Aorta (tissue), 5 donors: Measurements from ENCODE around the gene ARMC12. TPM values are rescaled to one million over a fixed set of nuclear protein-coding genes. Genes with fewer than 3 reads are reported as not detected.
"Not testable (repeated sequence)": the region's sequence is repeated elsewhere in the genome, so short reads cannot be mapped to it uniquely, and the experiment has no call there.

Source experiments
- ATAC-seq: fragments of 200-7000 bp; cut with Tn5 transposase; one replicate; pipeline ENCODE4 v1.9.1; 2022; ENCODE audit warnings: moderate library complexity; ENCODE audit not compliant: low FRiP score
- DNase-seq, 2 donors: peaks; one replicate each; pipeline ENCODE4 v3.0.0-alpha.2; 2020
- H3K27ac ChIP-seq, 2 donors: one replicate each; pipeline ENCODE4 v1.5.1; 2013; ENCODE audit warnings: low read length in 2 of 2, mild to moderate bottlenecking in 2 of 2, moderate library complexity in 2 of 2, control low read depth in 1 of 2, inconsistent platforms in 1 of 2, low read depth in 1 of 2
- H3K27me3 ChIP-seq, 2 donors: one replicate each; pipeline ENCODE4 v1.6.1; 2013; ENCODE audit warnings: control low read depth in 1 of 2, low read length in 1 of 2, mild to moderate bottlenecking in 1 of 2, moderate library complexity in 1 of 2; ENCODE audit not compliant: insufficient read depth in 2 of 2, control insufficient read depth in 1 of 2
- H3K36me3 ChIP-seq, 2 donors: one replicate each; pipeline ENCODE4 v1.6.1; 2013; ENCODE audit warnings: control low read depth in 1 of 2, low read length in 1 of 2, mild to moderate bottlenecking in 1 of 2; ENCODE audit not compliant: insufficient read depth in 2 of 2, control insufficient read depth in 1 of 2
- H3K4me1 ChIP-seq, 2 donors: one replicate each; pipeline ENCODE4 v1.6.1; 2013; ENCODE audit warnings: low read length in 2 of 2, control low read depth in 1 of 2, mild to moderate bottlenecking in 1 of 2, moderate library complexity in 1 of 2; ENCODE audit not compliant: insufficient read depth in 2 of 2, control insufficient read depth in 1 of 2
- H3K4me3 ChIP-seq, 2 donors: one replicate each; pipeline ENCODE4 v1.5.1; 2013; ENCODE audit warnings: low read length in 2 of 2, control low read depth in 1 of 2, mild to moderate bottlenecking in 1 of 2
- H3K9me3 ChIP-seq: one replicate; pipeline ENCODE4 v1.6.1; 2013; ENCODE audit warnings: mild to moderate bottlenecking, low read length; ENCODE audit not compliant: control insufficient read depth
- WGBS, 2 donors: extraction: QIAGEN DNeasy Blood & Tissue Kit; methylation state at CpG; one replicate each; pipeline ENCODE4 v1.1.7; 2013; 5-methylcytosine and 5-hydroxymethylcytosine counted together
- intact Hi-C, 2 donors: fragments of 100-400 bp; cut with DNase I; formaldehyde crosslinking; loops; one replicate each; pipeline versions ENCODE4 v1.14.2 to v1.15.0; 2022
- polyA plus RNA-seq, 2 donors: library from polyadenylated mRNA; stranded (reverse); fragments of 200-250 nt; gene quantifications; one replicate each; pipeline ENCODE4 v1.2.3, GENCODE V29; 2013
- total RNA-seq, 2 donors: library from RNA; stranded (reverse); fragmentation: NEBNext Ultra II Directional; extraction: Animal tissue kit (Norgen Biotek cat#: 25700); gene quantifications; one replicate each; pipeline ENCODE4 v1.2.1, GENCODE V29; 2021
- donor health status: healthy with polysubstance abuse.
- donor health status: Bipolar disorder and iron deficiency.
- donor health status: DM: no; HTN: no; CAD: no.
- donor health status: DM: no; HTN: no; CAD: no.
- donor health status: DM: yes; HTN: yes; CAD: no.

Gene ARMC12
- total and polyA plus RNA-seq, 4 donors, result 0.25 to 6.4 (median 0.98) TPM

GRCh38 chr6:35729722-35730121, 7.1 kb upstream of the ARMC12 start:
- no peaks in the 10 kb centered on the region for H3K27me3 ChIP-seq
- no peak for ATAC-seq
- 66 to 70% methylated on average over 2 of the region's 2 CpGs for WGBS, 2 donors
- H3K27ac ChIP-seq, result peak overlapping the region in 1 of 2 donors; percentile 29
- H3K4me1 ChIP-seq, result peaks cover 5 to 7% of the 10 kb centered on the region in 2 donors
- no peak for DNase-seq
- intact Hi-C loops, result loop anchor here (2.0 to 5.0 kb wide), 3 partner anchors 41 to 127 kb away; partner anchors contain the start of gene FKBP5 (in 1 of the 2)
- no peak overlapping the region for H3K4me3 ChIP-seq
- H3K36me3 ChIP-seq, result no peaks in the 10 kb centered on the region
- no peaks in the 10 kb centered on the region for H3K9me3 ChIP-seq

GRCh38 chr6:35730745-35731413, 6.0 kb upstream of the ARMC12 start:
- Histone ChIP-seq H3K4me1 (peaks cover 5% of the 10 kb centered on the region in 2 donors), H3K27me3 (no peaks in the 10 kb centered on the region)
- intact Hi-C loops, result loop anchor here in 1 of 2 donors (2.0 kb wide), 1 partner anchor 42 kb away; the partner anchor contains the start of gene FKBP5

GRCh38 chr6:35731414-35731735, 5.5 kb upstream of the ARMC12 start:
- ATAC-seq, result peak; percentile 79
- intact Hi-C loops, result loop anchor here in 1 of 2 donors (2.0 kb wide), 1 partner anchor 43 kb away; the partner anchor contains the start of gene FKBP5
- Histone ChIP-seq H3K9me3 (no peaks in the 10 kb centered on the region), H3K4me1 (peaks cover 5 to 8% of the 10 kb centered on the region in 2 donors), H3K4me3 (peak overlapping the region; percentile 46), H3K36me3 (no peaks in the 10 kb centered on the region), H3K27me3 (no peaks in the 10 kb centered on the region), H3K27ac (peak overlapping the region; percentile 97 to 98)
- DNase-seq, result peak; percentile 96 to 100
- WGBS, 2 donors, result 0 to 1% methylated on average over 22 to 23 of the region's 23 CpGs

More at GRCh38 chr6:35730745-35731413, 6.0 kb upstream of the ARMC12 start:
- no peak for ATAC-seq
- no peak overlapping the region for H3K4me3 ChIP-seq
- DNase-seq, result no peak
- WGBS, 2 donors, result 5% methylated on average over 15 of the region's 15 CpGs
- H3K9me3 ChIP-seq, result no peaks in the 10 kb centered on the region
- H3K27ac ChIP-seq, result peak overlapping the region; percentile 62 to 79
- H3K36me3 ChIP-seq, result no peaks in the 10 kb centered on the region

GRCh38 chr6:35731736-35732532, 4.9 kb upstream of the ARMC12 start:
- Histone ChIP-seq H3K27ac (peak overlapping the region; percentile 97 to 98), H3K27me3 (no peaks in the 10 kb centered on the region), H3K9me3 (no peaks in the 10 kb centered on the region), H3K36me3 (no peaks in the 10 kb centered on the region), H3K4me3 (peak overlapping the region; percentile 46), H3K4me1 (peaks cover 5 to 6% of the 10 kb centered on the region in 2 donors)
- DNase-seq (peak; percentile 96 to 99), ATAC-seq (peak; percentile 86)
- intact Hi-C loops, result loop anchor here in 1 of 2 donors (2.0 kb wide), 1 partner anchor 43 kb away; the partner anchor contains the start of gene FKBP5
- 0 to 1% methylated on average over 47 to 61 of the region's 61 CpGs for WGBS, 2 donors

- H3K4me1 ChIP-seq, result peaks cover 5% of the 10 kb centered on the region in 2 donors
- DNase-seq (no peak), ATAC-seq (no peak)
- no peaks in the 10 kb centered on the region for H3K36me3 ChIP-seq
- intact Hi-C loops, result no loop called here
- no peak overlapping the region for H3K4me3 ChIP-seq
- H3K9me3 ChIP-seq, result no peaks in the 10 kb centered on the region
- H3K27me3 ChIP-seq, result no peaks in the 10 kb centered on the region
- WGBS, 2 donors, result 93% methylated on average over 8 of the region's 8 CpGs
- no peak overlapping the region for H3K27ac ChIP-seq
These were observed 3.2 kb upstream of the ARMC12 start for GRCh38 chr6:35733633-35734032.

DNA sequence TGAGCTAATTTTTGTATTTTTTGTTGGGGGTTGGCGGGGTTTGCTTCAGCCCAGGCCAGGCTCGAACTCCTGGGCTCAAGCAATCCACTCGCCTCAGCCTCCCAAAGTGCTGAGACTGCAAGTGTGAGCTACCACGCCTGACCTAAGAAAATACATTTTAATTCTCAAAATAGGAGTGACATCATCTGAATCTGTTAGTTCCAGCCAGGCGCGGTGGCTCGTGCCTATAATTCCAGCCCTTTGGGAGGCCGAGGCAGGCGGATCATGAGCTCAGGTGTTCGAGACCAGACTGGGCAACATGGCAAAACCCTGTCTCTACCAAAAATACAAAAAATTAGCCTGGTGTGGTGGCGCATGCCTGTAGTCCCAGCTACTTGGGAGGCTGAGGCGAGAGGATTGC, 2.5 kb upstream of the ARMC12 start:
- DNase-seq, H3K9me3 ChIP-seq, H3K27me3 ChIP-seq, H3K27ac ChIP-seq, H3K4me3 ChIP-seq, intact Hi-C loops, H3K36me3 ChIP-seq, ATAC-seq, H3K4me1 ChIP-seq: not testable (repeated sequence)
- WGBS, 2 donors, result 87 to 91% methylated on average over 12 of the region's 12 CpGs

GRCh38 chr6:35735452-35735851, 1.4 kb upstream of the ARMC12 start:
- Histone ChIP-seq H3K27me3 (no peaks in the 10 kb centered on the region), H3K36me3 (no peaks in the 10 kb centered on the region), H3K27ac (no peak overlapping the region), H3K9me3 (no peaks in the 10 kb centered on the region), H3K4me3 (no peak overlapping the region), H3K4me1 (peaks cover 5% of the 10 kb centered on the region in 2 donors)
- ATAC-seq (no peak), DNase-seq (no peak)
- intact Hi-C loops, result no loop called here
- WGBS, 2 donors, result 91 to 93% methylated on average over 3 of the region's 3 CpGs

DNA sequence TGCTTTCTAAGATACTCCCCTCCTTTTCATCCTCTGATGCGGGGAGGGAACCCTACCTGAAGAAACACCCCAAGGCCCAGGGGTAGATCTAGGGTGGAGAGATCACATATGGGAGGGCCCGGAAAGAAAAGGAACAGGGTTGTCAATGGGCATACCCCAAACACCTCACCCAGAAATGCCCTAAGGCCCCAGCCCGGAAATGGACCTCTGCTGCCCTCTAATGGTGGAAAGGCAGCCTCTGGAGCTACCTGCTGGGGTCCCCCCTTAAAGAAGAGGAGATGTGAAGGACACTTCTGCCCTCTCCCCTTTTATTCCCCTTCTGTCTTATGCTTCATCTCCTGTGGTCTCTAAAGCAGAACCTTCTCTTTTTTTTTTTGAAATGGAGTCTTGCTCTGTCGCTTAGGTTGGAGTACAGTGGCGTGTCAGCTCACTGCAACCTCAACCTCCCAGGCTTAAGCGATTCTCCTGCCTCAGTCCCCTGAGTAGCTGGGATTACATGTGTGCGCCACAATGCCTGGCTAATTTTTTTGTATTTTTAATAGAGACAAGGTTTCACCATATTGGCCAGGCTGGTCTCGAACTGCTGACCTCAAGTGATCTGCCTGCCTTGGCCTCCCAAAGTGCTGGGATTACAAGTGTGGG, 458 bp upstream of the ARMC12 start:
- Histone ChIP-seq H3K27me3 (no peaks in the 10 kb centered on the region), H3K4me3 (no peak overlapping the region), H3K36me3 (no peaks in the 10 kb centered on the region), H3K27ac (no peak overlapping the region), H3K9me3 (no peaks in the 10 kb centered on the region), H3K4me1 (peaks cover 0 to 5% of the 10 kb centered on the region in 2 donors)
- intact Hi-C loops, result loop anchor here in 1 of 2 donors (2.0 kb wide), 2 partner anchors 152 to 214 kb away; no protein-coding TSS in a partner anchor
- WGBS, 2 donors, result 67 to 72% methylated on average over 8 of the region's 8 CpGs
- DNase-seq, result peak; percentile 78 to 90
- ATAC-seq, result no peak
